ENCODE data around the gene SELENON.

- no peak for TF ChIP-seq POLR2AphosphoS5 (IDR thresholded peaks at IDR 0.05; ENCODE audit: low read depth, low read length)
- TF ChIP-seq POLR2A (IDR thresholded peaks at IDR 0.05; ENCODE audit: low read depth, low read length) = no peak
Observed at GRCh38 chr1:25811384-25812082, 11.5 kb downstream of the SELENON start.

Data from GM12892 (cell line).